ENCODE data around the gene MMP24OS. TPM values are rescaled to one million over a fixed set of nuclear protein-coding genes. Genes with fewer than 3 reads are reported as not detected.
"Not testable (repeated sequence)": the region's sequence is repeated elsewhere in the genome, so short reads cannot be mapped to it uniquely, and the experiment has no call there.

MMP24OS gene
- total RNA-seq, 4 donors from 2014 or later = 12.8 to 21.5 (median 18.7) TPM

GRCh38 chr20:35257175-35257909 lies 20.6 kb downstream of the MMP24OS start:
- Histone ChIP-seq H3K27ac (no peak overlapping the region), H3K9me3 (no peaks in the 10 kb centered on the region), H3K4me1 (no peaks in the 10 kb centered on the region), H3K36me3 (peaks cover 0 to 16% (median 0%) of the 10 kb centered on the region in 3 donors), H3K4me3 (no peak overlapping the region), H3K27me3 (no peaks in the 10 kb centered on the region)
- no peak for DNase-seq
- 73 to 84% methylated on average over 7 to 8 of the region's 8 CpGs for WGBS, 2 donors
- TF ChIP-seq POLR2A (IDR thresholded peaks at IDR 0.05) = no peak
- no peak for TF ChIP-seq CTCF (IDR thresholded peaks at IDR 0.05)
- intact Hi-C loops (cut with DNase I) = no loop called here

- WGBS, 2 donors = 94% methylated on average over 12 of the region's 12 CpGs
- Histone ChIP-seq H3K36me3 (peaks cover 0 to 16% (median 0%) of the 10 kb centered on the region in 3 donors), H3K27me3 (no peaks in the 10 kb centered on the region), H3K27ac (no peak overlapping the region), H3K9me3 (no peaks in the 10 kb centered on the region), H3K4me1 (no peaks in the 10 kb centered on the region), H3K4me3 (no peak overlapping the region)
- intact Hi-C loops (cut with DNase I) = no loop called here
- TF ChIP-seq CTCF (IDR thresholded peaks at IDR 0.05) = no peak
- TF ChIP-seq POLR2A (IDR thresholded peaks at IDR 0.05) = no peak
- no peak for DNase-seq
Measured at GRCh38 chr20:35254448-35254999, 23.4 kb downstream of the MMP24OS start.

- TF ChIP-seq CTCF (IDR thresholded peaks at IDR 0.05) (no peak), POLR2A (IDR thresholded peaks at IDR 0.05) (no peak)
- intact Hi-C loops (cut with DNase I) = no loop called here
- Histone ChIP-seq H3K27me3 (no peaks in the 10 kb centered on the region), H3K27ac (no peak overlapping the region), H3K36me3 (peaks cover 0 to 16% (median 0%) of the 10 kb centered on the region in 3 donors), H3K4me1 (no peaks in the 10 kb centered on the region), H3K4me3 (no peak overlapping the region), H3K9me3 (no peaks in the 10 kb centered on the region)
- 51 to 82% methylated on average over 3 of the region's 3 CpGs for WGBS, 2 donors
- DNase-seq = no peak
Measured at GRCh38 chr20:35253010-35253409, 24.9 kb downstream of the MMP24OS start.

- H3K9me3 ChIP-seq; H3K27me3 ChIP-seq; intact Hi-C loops (cut with DNase I); H3K27ac ChIP-seq; DNase-seq; H3K4me3 ChIP-seq; H3K4me1 ChIP-seq: not testable (repeated sequence)
- 100% methylated on average over 1 of the region's 2 CpGs; no CpG with 5 or more reads in 1 of the 2 donors for WGBS, 2 donors
- peaks cover 0 to 16% (median 0%) of the 10 kb centered on the region in 3 donors for H3K36me3 ChIP-seq
Measured at GRCh38 chr20:35252598-35252997, 25.3 kb downstream of the MMP24OS start.

- Histone ChIP-seq H3K27ac (no peak overlapping the region), H3K27me3 (no peaks in the 10 kb centered on the region), H3K9me3 (no peaks in the 10 kb centered on the region), H3K4me3 (no peak overlapping the region), H3K4me1 (no peaks in the 10 kb centered on the region), H3K36me3 (peaks cover 0 to 16% (median 0%) of the 10 kb centered on the region in 3 donors)
- 35 to 53% methylated on average over 2 of the region's 2 CpGs for WGBS, 2 donors
- DNase-seq = no peak
- no peak for TF ChIP-seq CTCF (IDR thresholded peaks at IDR 0.05)
- no peak for TF ChIP-seq POLR2A (IDR thresholded peaks at IDR 0.05)
- intact Hi-C loops (cut with DNase I) = no loop called here
Measured at GRCh38 chr20:35252037-35252461, 25.9 kb downstream of the MMP24OS start.
